ENCODE data around the gene KIF26A.

Gene KIF26A

GRCh38 chr14:104121142-104121541 is 17.2 kb upstream of the KIF26A start:
- no peaks in the 10 kb centered on the region for H3K27me3 ChIP-seq (ENCODE audit: low read length)
- TF ChIP-seq CTCF (IDR thresholded peaks at IDR 0.05; ENCODE audit: insufficient read depth, low read length, poor library complexity, severe bottlenecking) (no peak), EZH2phosphoT487 (conservative IDR thresholded peaks at IDR 0.05; ENCODE audit: low read length) (no peak)
- no peak overlapping the region for H3K9ac ChIP-seq (ENCODE audit: low read length)
- no peak overlapping the region for H2AFZ ChIP-seq (ENCODE audit: low read depth, low read length, severe bottlenecking)
- H3K9me3 ChIP-seq (ENCODE audit: insufficient read depth, low read length), result 0 out of 2 replicates have a peak, but pooled peaks cover 3% of the 10 kb centered on the region
- no peaks in the 10 kb centered on the region for H3F3A ChIP-seq (ENCODE audit: insufficient read depth)
- no peak overlapping the region for H3K4me3 ChIP-seq (ENCODE audit: insufficient read depth, low read length, poor library complexity, severe bottlenecking)
- H3K79me2 ChIP-seq (ENCODE audit: insufficient read depth, low read length), result no peaks in the 10 kb centered on the region
- no peak overlapping the region for H3K27ac ChIP-seq (ENCODE audit: low read depth, low read length)
- no peaks in the 10 kb centered on the region for H4K20me1 ChIP-seq (ENCODE audit: low read depth, low read length)
- H3K9me2 ChIP-seq (replicated peaks; ENCODE audit: insufficient read depth, low read length), result no peaks in the 10 kb centered on the region
- H3K36me3 ChIP-seq (ENCODE audit: low read length), result no peaks in the 10 kb centered on the region
- no peak overlapping the region for H3K4me2 ChIP-seq (ENCODE audit: low read depth, low read length, poor library complexity, severe bottlenecking)

- no peak overlapping the region for H3K4me3 ChIP-seq (ENCODE audit: insufficient read depth, low read length, poor library complexity, severe bottlenecking)
- no peaks in the 10 kb centered on the region for H3F3A ChIP-seq (ENCODE audit: insufficient read depth)
- H3K4me2 ChIP-seq (ENCODE audit: low read depth, low read length, poor library complexity, severe bottlenecking), result no peak overlapping the region
- no peaks in the 10 kb centered on the region for H3K36me3 ChIP-seq (ENCODE audit: low read length)
- no peaks in the 10 kb centered on the region for H4K20me1 ChIP-seq (ENCODE audit: low read depth, low read length)
- no peak overlapping the region for H3K9ac ChIP-seq (ENCODE audit: low read length)
- H3K9me3 ChIP-seq (ENCODE audit: insufficient read depth, low read length), result 0 out of 2 replicates have a peak, but pooled peaks cover 3% of the 10 kb centered on the region
- TF ChIP-seq CTCF (IDR thresholded peaks at IDR 0.05; ENCODE audit: insufficient read depth, low read length, poor library complexity, severe bottlenecking), result no peak
- TF ChIP-seq EZH2phosphoT487 (conservative IDR thresholded peaks at IDR 0.05; ENCODE audit: low read length), result no peak
- H3K9me2 ChIP-seq (replicated peaks; ENCODE audit: insufficient read depth, low read length), result no peaks in the 10 kb centered on the region
- no peak overlapping the region for H2AFZ ChIP-seq (ENCODE audit: low read depth, low read length, severe bottlenecking)
- H3K79me2 ChIP-seq (ENCODE audit: insufficient read depth, low read length), result no peaks in the 10 kb centered on the region
- H3K27me3 ChIP-seq (ENCODE audit: low read length), result no peaks in the 10 kb centered on the region
- H3K27ac ChIP-seq (ENCODE audit: low read depth, low read length), result no peak overlapping the region
Observed at GRCh38 chr14:104123879-104124278, 14.5 kb upstream of the KIF26A start.

GRCh38 chr14:104125011-104125410 is 13.4 kb upstream of the KIF26A start:
- Histone ChIP-seq H3K9ac (ENCODE audit: low read length) (no peak overlapping the region), H3F3A (ENCODE audit: insufficient read depth) (no peaks in the 10 kb centered on the region), H3K27ac (ENCODE audit: low read depth, low read length) (no peak overlapping the region), H3K4me3 (ENCODE audit: insufficient read depth, low read length, poor library complexity, severe bottlenecking) (no peak overlapping the region), H3K27me3 (ENCODE audit: low read length) (no peaks in the 10 kb centered on the region), H3K9me2 (replicated peaks; ENCODE audit: insufficient read depth, low read length) (no peaks in the 10 kb centered on the region), H3K79me2 (ENCODE audit: insufficient read depth, low read length) (no peaks in the 10 kb centered on the region), H3K36me3 (ENCODE audit: low read length) (no peaks in the 10 kb centered on the region), H3K9me3 (ENCODE audit: insufficient read depth, low read length) (peaks cover 12% of the 10 kb centered on the region; the same call in 1 of the 2 replicates), H3K4me2 (ENCODE audit: low read depth, low read length, poor library complexity, severe bottlenecking) (no peak overlapping the region), H2AFZ (ENCODE audit: low read depth, low read length, severe bottlenecking) (no peak overlapping the region), H4K20me1 (ENCODE audit: low read depth, low read length) (no peaks in the 10 kb centered on the region)
- no peak for TF ChIP-seq EZH2phosphoT487 (conservative IDR thresholded peaks at IDR 0.05; ENCODE audit: low read length)
- no peak for TF ChIP-seq CTCF (IDR thresholded peaks at IDR 0.05; ENCODE audit: insufficient read depth, low read length, poor library complexity, severe bottlenecking)
